ENCODE measurements around the gene PCGF3.

DNA sequence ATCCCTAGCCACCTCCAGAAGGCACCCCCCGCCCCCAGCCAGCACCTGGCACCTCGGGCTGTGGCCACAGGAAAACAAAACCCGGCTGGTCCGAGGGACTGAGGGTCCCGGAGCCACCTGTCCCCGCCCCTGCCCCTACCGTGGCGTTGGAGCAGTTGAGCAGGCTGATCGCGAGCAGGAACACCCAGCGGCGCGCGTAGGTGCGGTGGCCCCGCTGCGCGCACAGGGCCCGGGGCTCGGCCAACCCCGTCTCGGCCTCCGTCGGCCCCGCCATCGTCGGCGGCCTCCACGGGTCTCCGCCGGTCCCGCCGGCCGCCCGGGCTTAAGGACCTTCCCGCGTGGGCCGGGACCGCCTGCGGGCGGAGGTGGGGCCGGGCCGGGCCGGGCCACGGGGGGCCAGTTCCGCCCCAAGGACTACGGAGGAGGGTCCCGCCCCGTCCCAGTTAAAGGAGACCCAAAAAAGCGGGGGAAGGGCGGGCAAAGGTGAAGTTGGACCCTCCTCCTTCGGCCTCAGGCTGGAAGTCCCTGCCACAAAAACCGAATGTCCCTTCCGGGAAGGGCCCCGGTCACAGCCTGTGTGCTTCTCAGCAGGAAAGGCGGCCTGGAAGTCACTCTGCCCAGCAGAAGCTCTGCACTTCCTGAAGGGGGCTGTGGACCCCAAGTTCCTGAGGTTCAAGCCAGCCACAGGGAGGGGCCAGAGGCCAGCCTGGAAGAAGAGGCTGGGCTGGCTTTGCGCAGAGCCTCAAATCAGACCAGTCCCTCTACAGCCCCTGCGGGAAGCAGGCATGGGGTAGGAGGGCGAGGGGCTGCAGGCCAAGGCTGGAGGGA lies 16.6 kb upstream of the PCGF3 start, which contains the start of gene SLC49A3:
- TF ChIP-seq EP300 (IDR thresholded peaks at IDR 0.05) (no peak), POLR2AphosphoS5 (IDR thresholded peaks at IDR 0.05) (no peak)

Data from esophagus muscularis mucosa (tissue), 3 donors.